Measurements from ENCODE around the gene HK3.

GRCh38 chr5:176875783-176876505 lies 23.2 kb downstream of the HK3 start:
- no peak for TF ChIP-seq CTCF (conservative IDR thresholded peaks at IDR 0.05; ENCODE audit: low read depth, low read length)
- TF ChIP-seq EZH2phosphoT487 (IDR thresholded peaks at IDR 0.05; ENCODE audit: borderline replicate concordance, low read length) = no peak
- TF ChIP-seq EZH2 (IDR thresholded peaks at IDR 0.05; ENCODE audit: low read length, unreplicated experiment) = no peak
